Stomach (tissue), 4 donors: Measurements from ENCODE around the gene CTCF.

Experiments
- EP300 ChIP-seq: sonication (generic); formaldehyde crosslinking; IDR thresholded peaks from one replicate; pipeline ENCODE4 v1.6.1; 2017; ENCODE audit warnings: antibody characterized with exemption
- POLR2A ChIP-seq, 4 donors: fragments of 450-650 bp; IDR thresholded peaks; one replicate each; pipeline ENCODE4 v1.6.1; 2016; ENCODE audit warnings: antibody characterized with exemption in 4 of 4, control low read depth in 2 of 4, mild to moderate bottlenecking in 1 of 4, moderate library complexity in 1 of 4
- POLR2AphosphoS5 ChIP-seq, 3 donors: sonication (generic); formaldehyde crosslinking; IDR thresholded peaks; one replicate each; pipeline ENCODE4 v1.6.1; 2016; ENCODE audit warnings: antibody characterized with exemption in 3 of 3
- TF ChIP-seq, protein P1 (sequence below), 7 experiments: fragments of 450-650 bp in 4 of 7; fragments of 200-600 bp in 3 of 7; sonication (generic) in 3 of 7; IDR thresholded peaks; one replicate each; pipeline ENCODE4 v1.5.1; 2016 to 2019; ENCODE audit warnings: antibody characterized with exemption in 7 of 7, control low read depth in 2 of 7, mild to moderate bottlenecking in 1 of 7

DNA sequence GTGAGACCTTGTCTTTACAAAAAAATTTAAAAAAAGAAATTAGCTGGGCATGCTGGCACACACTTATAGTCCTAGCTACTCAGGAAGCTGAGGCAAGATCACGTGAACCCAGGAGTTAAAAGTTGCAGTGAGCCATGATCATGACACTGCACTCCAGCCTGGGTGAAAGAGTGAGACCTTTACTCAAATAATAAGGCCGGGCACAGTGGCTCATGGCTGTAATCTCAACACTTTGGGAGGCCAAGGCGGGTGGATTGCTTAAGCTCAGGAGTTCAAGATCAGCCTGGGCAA is 45.2 kb upstream of the CTCF start:
- TF ChIP-seq, protein P1, sequence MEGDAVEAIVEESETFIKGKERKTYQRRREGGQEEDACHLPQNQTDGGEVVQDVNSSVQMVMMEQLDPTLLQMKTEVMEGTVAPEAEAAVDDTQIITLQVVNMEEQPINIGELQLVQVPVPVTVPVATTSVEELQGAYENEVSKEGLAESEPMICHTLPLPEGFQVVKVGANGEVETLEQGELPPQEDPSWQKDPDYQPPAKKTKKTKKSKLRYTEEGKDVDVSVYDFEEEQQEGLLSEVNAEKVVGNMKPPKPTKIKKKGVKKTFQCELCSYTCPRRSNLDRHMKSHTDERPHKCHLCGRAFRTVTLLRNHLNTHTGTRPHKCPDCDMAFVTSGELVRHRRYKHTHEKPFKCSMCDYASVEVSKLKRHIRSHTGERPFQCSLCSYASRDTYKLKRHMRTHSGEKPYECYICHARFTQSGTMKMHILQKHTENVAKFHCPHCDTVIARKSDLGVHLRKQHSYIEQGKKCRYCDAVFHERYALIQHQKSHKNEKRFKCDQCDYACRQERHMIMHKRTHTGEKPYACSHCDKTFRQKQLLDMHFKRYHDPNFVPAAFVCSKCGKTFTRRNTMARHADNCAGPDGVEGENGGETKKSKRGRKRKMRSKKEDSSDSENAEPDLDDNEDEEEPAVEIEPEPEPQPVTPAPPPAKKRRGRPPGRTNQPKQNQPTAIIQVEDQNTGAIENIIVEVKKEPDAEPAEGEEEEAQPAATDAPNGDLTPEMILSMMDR (IDR thresholded peaks at IDR 0.05) = no peak
- TF ChIP-seq POLR2A (IDR thresholded peaks at IDR 0.05) (no peak), EP300 (no peak), POLR2AphosphoS5 (IDR thresholded peaks at IDR 0.05) (no peak)
